Left renal pelvis (tissue), 4 donors: ENCODE results near the gene RALGPS1. TPM values are rescaled to one million over a fixed set of nuclear protein-coding genes. Genes with fewer than 3 reads are reported as not detected.

Experiments
- DNase-seq, 4 donors: peaks; one replicate each; pipeline ENCODE4 v3.0.0-alpha.2; 2013; ENCODE audit warnings: low read depth in 4 of 4, low spot score in 3 of 4
- polyA plus RNA-seq, 4 donors: library from polyadenylated mRNA; unstranded; fragments of 120-200 nt; gene quantifications; one replicate each; pipeline ENCODE4 v1.2.1, GENCODE V29; 2013; ENCODE audit not compliant: insufficient read length in 4 of 4

The RALGPS1 gene
- polyA plus RNA-seq, 4 donors: 9.2 to 27.6 (median 24.5) TPM

GRCh38 chr9:127049044-127049443 is 134.5 kb downstream of the RALGPS1 start:
- DNase-seq: no peak

- no peak for DNase-seq
Observed at GRCh38 chr9:127049581-127049980, 135.0 kb downstream of the RALGPS1 start.

- no peak for DNase-seq
Observed at GRCh38 chr9:127050152-127050551, 135.6 kb downstream of the RALGPS1 start.

- DNase-seq: no peak
Observed at GRCh38 chr9:127050591-127051001, 136.0 kb downstream of the RALGPS1 start.

- no peak for DNase-seq
Observed at GRCh38 chr9:127051881-127052595, 137.5 kb downstream of the RALGPS1 start.

- peak in 2 of 4 donors; percentile 18 to 24 for DNase-seq
Observed at GRCh38 chr9:127053057-127053821, 138.7 kb downstream of the RALGPS1 start.

GRCh38 chr9:127053960-127054359 is 139.4 kb downstream of the RALGPS1 start:
- no peak for DNase-seq

GRCh38 chr9:127055745-127056402 is 141.3 kb downstream of the RALGPS1 start:
- no peak for DNase-seq

GRCh38 chr9:127056446-127056845 is 141.9 kb downstream of the RALGPS1 start:
- DNase-seq: no peak

- no peak for DNase-seq
Observed at GRCh38 chr9:127058011-127058644, 143.5 kb downstream of the RALGPS1 start.

- DNase-seq: no peak
Observed at GRCh38 chr9:127058645-127059021, 144.1 kb downstream of the RALGPS1 start.

- DNase-seq: no peak
Observed at GRCh38 chr9:127059030-127059429, 144.4 kb downstream of the RALGPS1 start.

GRCh38 chr9:127059765-127060361 is 145.3 kb downstream of the RALGPS1 start:
- DNase-seq: no peak

GRCh38 chr9:127061411-127061810 is 146.8 kb downstream of the RALGPS1 start:
- no peak for DNase-seq

GRCh38 chr9:127064335-127064734 is 149.8 kb downstream of the RALGPS1 start:
- DNase-seq: no peak

GRCh38 chr9:127065592-127065991 is 151.0 kb downstream of the RALGPS1 start:
- no peak for DNase-seq

- no peak for DNase-seq
Observed at GRCh38 chr9:127066060-127066850, 151.7 kb downstream of the RALGPS1 start.

GRCh38 chr9:127066851-127067136 is 152.2 kb downstream of the RALGPS1 start:
- no peak for DNase-seq

GRCh38 chr9:127067603-127068220 is 153.1 kb downstream of the RALGPS1 start:
- DNase-seq: no peak
